Measurements from ENCODE around the gene TBC1D22A.

TBC1D22A gene

DNA sequence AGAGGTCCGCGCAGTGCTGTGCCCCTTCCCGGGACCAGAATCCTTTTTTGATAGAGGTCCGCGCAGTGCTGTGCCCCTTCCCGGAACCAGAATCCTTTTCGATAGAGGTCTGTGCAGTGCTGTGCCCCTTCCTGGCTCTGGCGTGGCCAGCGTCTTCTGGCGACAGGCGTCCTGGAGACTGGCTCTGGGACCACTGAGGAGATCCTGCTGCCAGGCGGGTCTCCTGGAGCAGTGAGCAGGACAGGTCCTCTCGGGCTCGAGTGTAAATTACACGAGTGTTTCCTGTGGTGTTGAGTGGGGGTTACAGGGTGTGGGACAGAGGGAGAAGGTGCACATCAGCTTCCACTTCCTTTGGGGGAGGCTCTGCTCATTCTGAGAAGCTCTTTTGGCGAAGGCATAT is 98.1 kb downstream of the TBC1D22A start:
- no peak for DNase-seq (ENCODE audit: low spot score)

DNA sequence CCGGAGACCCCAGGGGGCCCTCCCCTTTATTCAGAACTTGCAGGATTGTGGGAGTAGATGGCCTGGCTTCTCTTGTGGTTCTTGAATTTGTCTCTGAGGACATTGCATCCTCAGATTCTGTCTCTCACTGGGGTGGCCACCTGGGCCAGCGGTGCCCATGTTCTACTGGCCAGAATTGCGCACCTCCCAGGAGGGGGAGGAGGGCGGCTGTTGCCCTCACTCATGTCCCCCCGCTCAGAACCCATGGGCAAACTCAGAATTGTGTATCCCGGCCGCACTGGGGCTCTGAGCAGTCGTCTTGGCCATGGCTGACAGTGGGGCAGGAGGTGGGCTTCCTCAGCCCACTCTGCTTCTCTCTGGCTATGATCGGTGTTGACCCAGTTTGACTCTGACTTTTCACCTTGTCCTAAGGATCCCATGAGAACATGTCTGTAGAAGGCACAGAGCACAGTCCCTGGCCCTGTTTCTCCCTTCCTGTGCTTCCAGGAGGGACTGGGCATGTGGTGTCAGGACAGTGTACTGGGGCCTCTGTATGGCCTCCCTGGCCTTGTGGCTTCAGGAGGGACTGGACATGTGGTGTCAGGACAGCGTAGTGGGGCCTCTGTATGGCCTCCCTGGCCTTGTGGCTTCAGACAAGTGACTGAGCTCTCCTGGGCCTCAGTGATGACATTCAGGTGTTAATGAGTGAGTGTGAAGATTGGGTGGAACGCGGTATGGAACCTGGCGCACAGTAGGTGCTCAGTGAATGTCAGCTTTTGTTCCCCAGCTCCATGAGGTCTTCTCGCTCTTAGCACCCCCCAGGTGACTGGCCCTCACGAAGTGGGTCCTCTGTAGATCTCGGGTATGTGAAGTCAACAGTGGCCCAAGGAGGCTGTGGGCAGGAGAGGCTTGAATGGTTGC is 99.3 kb downstream of the TBC1D22A start:
- DNase-seq (ENCODE audit: low spot score): no peak

DNA sequence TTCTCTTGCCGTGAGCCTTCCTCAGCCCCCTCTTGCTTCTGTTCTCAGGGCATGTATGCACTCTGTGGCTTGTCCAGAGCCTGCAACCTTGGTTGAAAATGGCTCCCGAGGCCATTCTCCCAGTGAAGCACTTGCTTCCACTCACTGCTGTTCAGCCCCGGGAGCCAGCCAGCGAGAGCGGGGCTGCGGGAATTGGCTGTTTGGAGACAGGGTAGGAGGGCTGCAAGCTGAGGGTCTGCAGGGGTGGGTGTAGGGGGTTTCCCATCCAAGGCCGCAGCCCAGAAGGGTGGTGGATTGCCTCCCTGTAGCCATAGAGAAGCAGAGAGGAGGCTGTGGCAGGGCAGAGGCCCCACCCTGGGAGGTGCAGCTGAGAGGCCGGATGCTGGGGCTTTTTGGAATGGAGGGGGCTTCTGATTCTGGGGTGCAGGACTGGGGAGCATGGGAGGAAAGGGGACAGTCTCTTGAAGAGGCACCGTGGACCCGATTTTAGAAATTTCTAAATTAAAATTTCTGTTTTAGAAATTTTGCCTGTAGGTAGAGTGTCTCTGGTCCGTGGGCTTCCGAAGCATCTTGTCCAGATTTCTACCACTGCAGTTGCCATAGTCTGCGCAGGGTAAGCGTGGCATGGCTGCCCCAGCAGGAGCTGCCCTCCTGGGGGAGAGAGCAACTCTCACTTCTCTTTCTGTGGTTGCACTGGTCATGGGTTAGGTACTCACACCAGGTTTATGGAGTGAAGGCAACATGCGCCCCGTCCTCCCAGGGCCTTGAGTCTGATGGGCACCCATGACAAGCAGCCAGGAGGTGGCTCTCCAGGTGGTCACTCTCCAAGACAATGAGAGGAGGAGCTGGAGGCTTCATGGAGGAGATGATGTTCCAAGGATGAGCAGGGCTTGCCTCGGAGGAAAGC is 100.2 kb downstream of the TBC1D22A start:
- DNase-seq (ENCODE audit: low spot score): no peak

DNA sequence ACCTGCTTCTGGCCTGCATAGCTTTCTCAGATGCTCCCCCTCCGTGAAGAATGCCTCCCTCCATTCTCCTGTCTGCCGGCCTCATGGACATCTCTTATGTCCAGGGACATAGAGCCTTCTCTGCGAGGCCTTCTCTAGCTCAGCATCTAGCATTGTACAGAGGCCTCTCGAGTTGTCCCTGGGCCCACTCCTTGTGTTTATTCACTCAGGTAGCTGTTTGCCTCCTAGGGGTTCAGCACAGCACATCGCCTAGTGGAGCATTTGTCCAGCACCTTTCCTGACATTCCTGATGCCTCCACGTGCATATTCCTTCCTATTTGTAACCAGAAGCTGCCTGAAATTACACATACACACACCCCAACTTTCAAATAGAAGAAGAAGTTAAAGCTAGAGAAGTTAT is 101.3 kb downstream of the TBC1D22A start:
- DNase-seq (ENCODE audit: low spot score): no peak

DNA sequence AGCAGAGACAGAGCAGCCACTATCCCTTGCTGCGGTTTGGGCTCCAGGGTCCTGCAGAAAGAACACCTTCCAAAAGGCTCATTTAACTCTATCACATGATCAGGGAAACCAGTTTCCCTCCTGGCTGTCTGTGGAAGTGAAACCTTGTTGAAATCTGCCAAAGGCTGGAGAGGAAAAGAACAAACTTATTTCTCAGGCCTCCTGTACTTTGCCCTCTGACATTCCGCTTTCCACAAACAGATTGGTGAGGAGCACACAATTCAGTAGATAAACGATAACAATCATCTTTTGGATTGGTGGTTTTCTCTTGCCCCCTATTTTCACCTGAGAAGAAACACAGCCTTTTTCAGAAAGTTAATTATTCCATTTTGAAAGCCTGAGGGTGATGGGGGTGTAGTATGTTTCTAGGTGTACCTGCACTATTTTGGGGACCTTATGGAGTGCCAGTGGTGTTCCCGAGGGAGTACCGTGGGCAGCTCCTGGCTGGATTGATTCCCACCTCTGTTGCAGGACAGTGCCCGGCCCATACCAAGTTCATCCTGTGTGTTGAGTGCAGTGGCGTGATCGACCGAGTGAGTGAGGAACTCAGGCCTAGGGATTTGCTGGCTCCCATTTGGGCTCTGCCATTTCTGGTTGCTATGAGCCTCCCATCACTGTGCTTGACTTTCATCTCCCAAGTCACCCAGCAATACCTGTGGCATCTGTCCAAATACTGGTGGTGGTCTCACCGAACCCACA is 102.0 kb downstream of the TBC1D22A start:
- DNase-seq (ENCODE audit: low spot score): no peak

DNA sequence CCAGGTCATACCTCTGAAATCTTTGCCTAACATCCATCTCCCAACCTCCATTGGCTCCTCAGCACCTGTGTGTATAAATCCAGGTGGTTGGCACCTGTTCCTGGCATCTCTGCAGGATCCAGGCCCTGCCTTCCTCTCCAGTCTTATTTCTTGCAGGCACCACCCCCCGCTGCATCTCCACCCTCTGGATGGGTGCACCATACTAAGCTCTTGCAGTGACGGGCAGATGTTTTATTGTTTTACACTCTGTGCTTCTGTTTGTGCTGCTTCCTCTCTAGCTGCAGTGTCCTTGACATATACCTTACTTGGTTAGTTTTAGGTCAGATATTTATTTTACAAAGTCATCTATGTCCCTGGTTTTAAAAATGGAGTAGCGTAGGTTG is 102.6 kb downstream of the TBC1D22A start:
- no peak for DNase-seq (ENCODE audit: low spot score)

DNA sequence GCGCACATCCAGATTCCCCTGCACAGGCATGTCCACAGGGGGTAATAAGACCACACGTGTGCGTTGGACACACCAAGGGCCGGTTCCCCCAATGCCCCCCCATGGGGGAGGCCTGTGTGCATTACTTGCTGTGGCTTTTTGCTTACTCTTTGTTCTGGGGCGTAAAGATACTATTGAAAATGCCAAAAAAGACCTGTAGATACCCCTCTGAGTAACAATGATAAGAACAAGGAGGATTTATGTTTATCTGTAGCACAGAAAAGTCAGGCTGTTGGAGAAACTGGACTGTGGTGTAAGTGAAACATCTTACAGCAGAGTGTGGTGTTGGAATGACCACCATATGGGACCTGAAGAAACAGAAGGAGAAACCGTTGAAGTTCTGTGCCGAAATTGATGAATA is 103.2 kb downstream of the TBC1D22A start:
- no peak for DNase-seq (ENCODE audit: low spot score)

DNA sequence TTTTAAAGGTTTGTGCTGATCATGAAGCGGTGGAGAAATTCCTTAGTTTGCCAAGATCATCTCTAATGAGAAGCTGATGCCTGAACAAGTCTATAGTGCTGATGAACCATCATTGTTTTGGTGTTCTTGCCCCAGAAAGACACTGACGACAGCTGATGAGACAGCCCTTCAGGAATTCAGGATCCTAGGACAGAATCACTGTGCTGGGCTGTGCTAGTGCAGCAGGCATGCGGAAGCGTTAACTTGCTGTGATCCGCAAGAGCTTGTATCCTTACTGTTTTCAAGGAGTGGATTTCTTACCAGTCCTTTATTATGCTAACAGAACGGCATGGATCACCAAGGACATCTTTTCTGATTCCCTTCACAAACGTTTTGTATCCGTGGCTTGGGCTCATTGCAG is 104.1 kb downstream of the TBC1D22A start:
- no peak for DNase-seq (ENCODE audit: low spot score)

DNA sequence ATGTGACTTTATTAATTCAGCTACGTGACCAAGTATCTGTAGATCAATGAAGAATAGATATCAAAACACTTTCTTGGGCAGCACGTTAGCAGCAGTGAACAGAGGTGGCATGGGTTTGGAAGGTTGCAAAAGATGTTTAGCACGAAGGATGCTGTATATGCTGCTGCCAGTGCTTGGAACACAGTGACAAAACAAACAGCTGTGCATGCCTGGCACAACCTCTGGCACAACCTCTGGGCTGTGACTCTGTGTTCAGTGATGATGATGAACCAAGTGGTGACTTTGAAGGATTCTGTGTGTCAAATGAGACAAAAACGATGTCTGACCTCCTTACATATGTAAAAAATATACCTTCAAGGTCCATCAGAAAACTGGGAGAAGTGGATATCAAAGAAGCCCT is 104.7 kb downstream of the TBC1D22A start:
- no peak for DNase-seq (ENCODE audit: low spot score)

DNA sequence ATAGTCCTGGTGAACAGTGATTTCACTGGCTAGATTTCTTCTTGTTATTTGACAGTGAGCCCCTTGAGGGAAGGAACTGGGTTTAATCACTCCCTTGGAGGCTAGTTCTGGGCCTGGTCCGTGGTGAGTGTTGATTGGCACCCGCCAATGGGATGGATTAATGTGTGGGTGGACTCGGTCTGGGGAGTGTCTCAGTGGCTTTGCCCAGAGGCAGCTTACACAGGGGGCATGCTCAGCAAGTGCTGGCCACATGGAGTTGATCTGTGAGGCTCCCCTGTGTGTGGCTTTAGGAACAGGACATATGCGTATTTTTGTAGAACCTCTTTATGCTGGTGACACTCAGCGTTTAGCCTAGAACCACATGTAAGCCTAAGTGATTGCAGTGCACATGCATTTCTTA is 106.9 kb downstream of the TBC1D22A start:
- DNase-seq (ENCODE audit: low spot score): no peak

DNA sequence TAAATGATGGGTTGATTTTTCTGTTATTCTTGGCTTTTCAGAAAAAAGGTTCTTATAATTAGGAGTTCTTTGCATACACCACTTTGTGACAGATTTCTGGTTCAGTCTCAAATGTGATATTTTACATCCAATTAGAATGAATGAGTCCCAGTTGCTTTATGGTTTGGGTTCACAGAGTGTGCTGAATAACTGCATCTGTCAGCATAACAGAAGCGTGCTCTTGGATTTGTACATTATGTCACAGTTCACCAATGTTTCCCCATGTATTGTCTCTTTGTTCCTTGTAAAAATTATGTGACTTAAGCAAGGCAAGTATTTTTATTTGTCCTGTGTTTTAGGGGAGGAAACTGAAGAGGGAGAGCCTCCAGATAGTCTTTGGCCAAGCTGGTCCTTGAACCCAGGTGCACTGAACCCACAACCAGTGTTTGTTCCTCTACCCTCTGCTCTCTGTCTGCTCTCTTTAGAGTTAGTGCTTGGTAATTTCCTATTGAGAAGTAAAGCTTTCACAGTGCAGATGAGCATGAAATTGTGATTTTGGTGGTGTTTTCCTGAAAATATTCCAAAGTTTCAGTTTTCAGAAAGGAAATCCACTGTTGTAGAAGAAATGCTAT is 107.5 kb downstream of the TBC1D22A start:
- no peak for DNase-seq (ENCODE audit: low spot score)

DNA sequence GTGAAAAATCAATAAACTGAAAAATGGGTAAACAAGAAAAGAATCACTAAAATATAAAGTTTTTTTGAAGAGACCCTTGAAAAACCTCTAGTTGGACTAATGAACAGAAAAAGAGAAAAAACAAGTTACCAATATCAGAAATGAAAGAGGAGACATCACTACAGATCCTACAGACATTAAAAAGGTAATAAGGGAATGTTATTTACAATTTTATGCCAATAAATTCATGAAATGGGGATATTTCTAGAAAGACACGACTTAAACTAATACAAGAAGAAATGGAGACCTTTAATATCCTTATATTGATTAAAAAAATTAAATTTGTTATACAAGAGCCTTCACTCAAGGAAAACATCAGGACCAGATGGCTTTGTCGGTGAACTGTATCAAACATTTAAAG is 109.4 kb downstream of the TBC1D22A start:
- no peak for DNase-seq (ENCODE audit: low spot score)

DNA sequence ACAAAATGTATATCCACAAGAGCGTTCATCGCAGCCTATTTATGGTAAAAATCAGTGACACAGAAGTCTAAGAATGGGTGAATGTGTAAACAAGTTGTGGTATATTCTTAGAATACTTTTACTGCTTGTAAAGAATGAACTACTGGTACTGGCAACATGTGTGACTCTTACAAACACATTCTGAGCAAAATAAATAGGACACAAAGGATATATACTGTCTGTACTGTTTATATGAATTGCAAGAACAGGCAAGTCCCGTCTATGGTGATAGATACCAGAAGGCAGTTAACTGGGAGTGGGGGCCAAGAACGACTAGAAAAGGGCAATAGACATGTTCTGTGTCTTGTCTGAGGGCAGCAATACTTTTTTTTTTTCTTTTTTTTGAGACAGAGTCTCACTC is 112.6 kb downstream of the TBC1D22A start:
- DNase-seq (ENCODE audit: low spot score): no peak

DNA sequence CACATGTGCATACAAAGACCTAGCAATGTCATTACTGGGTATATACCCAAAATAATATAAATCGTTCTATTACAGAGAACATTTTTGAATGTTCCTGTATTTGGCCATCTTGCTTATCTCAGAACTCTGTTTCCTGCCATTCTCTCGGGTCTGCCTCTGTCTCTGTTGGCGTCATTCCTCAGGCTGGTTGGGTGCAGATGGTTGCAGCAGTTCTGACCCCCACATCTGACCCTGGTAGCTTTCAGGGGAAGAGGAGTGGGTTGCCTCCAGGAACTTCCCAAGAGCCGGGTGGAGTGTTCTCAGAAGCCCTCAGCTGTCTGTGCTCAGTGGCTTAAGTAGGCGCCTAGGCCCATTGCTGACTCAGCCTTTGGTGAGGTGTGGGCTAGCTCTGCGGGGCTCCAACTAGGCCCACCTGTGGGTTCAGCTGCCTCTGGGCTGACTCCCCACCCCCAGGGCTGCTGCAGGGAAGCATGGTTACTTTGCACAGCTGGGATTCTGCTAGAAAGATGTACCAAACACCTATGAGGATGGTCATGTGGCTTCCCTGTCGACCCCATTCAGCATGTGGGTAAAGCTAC is 114.0 kb downstream of the TBC1D22A start:
- DNase-seq (ENCODE audit: low spot score): no peak

DNA sequence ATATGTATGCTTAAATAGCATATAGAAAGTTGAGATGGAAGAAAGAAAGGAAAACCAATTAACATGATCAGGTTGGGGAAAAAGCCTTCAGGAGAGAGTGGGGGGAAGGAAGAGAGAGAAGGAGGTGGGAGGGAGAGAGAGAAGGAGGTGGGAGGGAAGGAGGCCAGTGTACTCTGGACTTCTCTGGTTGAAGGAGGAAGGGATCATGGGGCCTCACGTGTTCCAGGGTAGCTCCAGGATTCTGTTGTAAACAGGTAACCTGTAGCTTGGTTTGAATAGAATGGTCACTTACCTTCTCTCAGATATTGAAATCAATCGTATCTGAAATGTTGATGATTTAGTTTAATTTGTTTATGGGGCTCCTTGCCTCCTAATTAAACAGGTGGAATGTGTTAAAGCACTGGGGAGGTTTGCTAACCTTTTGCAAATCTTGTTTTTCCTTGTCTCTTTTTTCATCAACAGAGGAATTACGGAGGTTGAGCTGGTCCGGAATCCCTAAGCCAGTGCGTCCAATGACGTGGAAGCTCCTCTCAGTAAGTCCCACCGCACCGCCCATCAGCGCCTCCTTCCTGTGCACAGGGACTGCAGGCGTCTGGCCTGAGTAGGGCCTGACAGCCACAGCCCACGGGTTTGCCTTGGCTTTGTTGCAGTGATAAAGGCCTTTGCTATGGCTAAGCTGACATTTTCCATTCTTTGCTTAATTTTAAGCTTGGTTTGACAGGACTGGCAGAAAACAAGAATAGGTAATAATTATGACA is 115.9 kb downstream of the TBC1D22A start:
- no peak for DNase-seq (ENCODE audit: low spot score)

DNA sequence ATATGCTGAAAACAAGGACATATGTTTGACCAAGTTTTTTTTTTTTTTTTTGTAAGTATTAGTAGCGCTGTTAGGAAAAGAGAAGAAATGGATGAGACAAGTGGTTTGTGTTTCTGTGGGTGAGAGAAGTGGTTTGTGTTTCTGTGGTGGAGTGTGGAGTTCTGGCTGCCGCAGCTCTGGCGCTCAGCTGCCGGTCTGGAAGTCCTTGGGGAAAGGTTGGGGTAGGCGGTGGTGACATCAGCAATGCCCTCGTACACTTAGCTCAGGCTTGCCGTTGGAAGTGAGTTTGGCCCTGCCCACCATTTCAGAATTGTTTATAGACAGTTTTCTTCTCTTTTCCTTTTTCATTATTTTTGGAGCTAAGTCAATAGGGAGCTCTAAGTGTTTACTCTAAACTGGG is 116.6 kb downstream of the TBC1D22A start:
- no peak for DNase-seq (ENCODE audit: low spot score)

DNA sequence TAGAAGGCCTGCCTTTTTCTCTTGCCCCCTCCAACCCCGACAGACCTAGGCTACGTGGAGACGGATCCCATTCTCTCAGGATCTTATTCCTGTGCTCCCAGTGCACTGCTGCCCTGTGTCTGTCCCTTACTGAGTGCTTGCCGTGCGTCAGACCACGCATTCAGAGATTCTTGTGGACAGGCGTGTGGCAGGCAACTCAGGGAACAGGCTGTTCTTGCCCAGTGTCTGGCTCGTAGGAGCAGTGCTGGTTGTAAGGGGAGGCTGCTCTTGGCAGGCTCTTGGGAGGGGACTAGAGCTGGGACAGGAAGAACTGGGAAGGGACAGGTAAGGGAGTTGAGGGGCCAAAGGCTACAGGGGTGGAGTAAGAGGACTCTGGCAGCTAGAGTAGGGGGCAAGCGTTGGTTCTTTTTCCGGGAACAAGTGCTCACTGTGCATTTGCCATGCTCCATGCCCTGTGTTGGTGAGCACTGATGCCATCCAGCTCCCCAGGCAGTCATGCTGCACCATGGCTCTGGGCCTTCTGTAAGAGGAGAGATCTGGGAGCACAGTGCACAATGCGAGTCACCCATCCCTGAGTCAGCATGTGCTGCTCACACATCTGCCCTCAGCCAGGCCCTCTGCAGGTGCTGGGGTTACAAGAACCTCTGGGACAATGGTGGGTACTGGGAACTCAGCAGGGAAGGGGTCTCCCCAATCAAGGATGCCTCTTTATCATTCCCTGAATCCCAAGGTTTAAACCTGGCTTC is 119.1 kb downstream of the TBC1D22A start:
- no peak for DNase-seq (ENCODE audit: low spot score)

DNA sequence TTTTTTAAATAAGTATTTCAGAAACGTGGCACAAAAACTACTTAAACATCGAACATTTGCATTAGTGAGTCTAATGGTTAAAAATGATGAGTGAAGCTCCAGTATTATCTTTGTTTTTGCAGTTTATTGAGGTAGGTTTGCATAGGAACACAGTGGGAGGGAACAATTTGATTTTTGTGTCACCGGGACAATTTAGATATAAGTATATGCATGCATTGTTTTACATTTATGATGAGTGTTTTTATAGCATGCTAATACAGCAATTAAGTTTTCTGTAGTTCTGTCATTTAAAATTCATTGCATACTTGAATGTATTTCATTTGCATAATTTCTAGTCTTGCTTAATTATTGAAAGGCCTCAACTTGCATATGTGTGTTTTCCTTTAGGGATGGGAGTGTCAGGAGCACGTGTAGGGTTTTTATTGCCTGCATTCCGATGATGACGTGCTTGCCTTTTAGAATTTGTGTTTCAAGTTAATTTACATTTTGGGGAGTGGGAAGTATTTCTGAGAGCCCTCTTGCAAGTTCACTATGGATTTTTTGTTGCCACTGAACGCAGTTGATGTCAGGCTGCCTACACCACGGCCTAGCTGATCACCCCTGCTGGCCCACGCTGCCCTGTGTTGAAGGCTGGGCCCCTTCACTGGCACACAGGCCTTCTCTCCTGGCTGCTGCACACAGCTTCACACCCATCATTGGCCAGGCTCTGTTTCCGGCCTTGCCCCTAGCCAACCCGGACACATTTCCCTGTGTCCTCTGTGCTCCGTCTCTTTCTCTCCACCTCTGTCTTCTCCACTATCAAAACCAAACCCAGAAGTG is 120.9 kb downstream of the TBC1D22A start:
- no peak for DNase-seq (ENCODE audit: low spot score)

DNA sequence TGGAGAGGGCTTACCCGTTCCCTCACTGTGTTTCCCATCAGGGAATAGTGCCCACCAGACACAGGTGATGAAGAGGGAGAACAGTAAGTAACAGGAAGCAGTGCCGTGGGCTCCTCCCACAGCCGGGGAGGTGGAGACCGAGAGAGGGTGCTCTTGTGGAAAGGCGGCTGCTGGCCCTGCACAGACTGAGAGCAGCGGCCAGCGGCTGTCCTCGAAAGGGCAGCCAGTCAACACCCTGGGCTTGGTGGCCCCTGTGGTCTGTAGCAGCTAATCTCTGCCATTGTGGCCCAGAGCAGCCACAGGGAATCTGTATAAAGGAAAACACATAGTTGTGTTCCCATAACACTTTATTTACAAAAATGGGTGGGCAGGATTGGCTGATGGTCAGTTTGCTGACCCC is 121.9 kb downstream of the TBC1D22A start:
- DNase-seq (ENCODE audit: low spot score): no peak
